MM.1S (cell line): Measurements from ENCODE around the gene PLK5.

ENCODE experiments used
- CTCF ChIP-seq: fragments of 300-600 bp; sonication (generic); IDR thresholded peaks from 2 replicates; pipeline ENCODE4 v1.5.1; 2016; ENCODE audit warnings: antibody characterized with exemption, low read length, mixed read lengths
- EZH2 ChIP-seq: fragments of 300-600 bp; sonication (generic); optimal IDR thresholded peaks from 2 replicates; pipeline ENCODE3; 2017; ENCODE audit warnings: low read depth, mild to moderate bottlenecking, antibody characterized with exemption, low read length, mixed read lengths
- EZH2phosphoT487 ChIP-seq: fragments of 300-600 bp; sonication (generic); IDR thresholded peaks from 2 replicates; pipeline ENCODE4 v1.6.1; 2018; ENCODE audit warnings: antibody characterized with exemption, low read length

GRCh38 chr19:1522061-1522460, 1.8 kb upstream of the PLK5 start:
- TF ChIP-seq CTCF (no peak), EZH2 (no peak), EZH2phosphoT487 (no peak)
